ENCODE results near the gene TMCO4.

- no peak for TF ChIP-seq CTCF (conservative IDR thresholded peaks at IDR 0.05; ENCODE audit: low read depth, low read length)
- no peak for TF ChIP-seq EZH2 (IDR thresholded peaks at IDR 0.05; ENCODE audit: borderline replicate concordance, low read depth, low read length, poor library complexity, severe bottlenecking)
Measured at GRCh38 chr1:19776933-19777332, 22.8 kb downstream of the TMCO4 start.

All from A673 (cell line).